ENCODE results near the gene SIM1. TPM values are rescaled to one million over a fixed set of nuclear protein-coding genes. Genes with fewer than 3 reads are reported as not detected.

Gene SIM1
- total RNA-seq, 1 experiment from 2014 or later = not detected

DNA sequence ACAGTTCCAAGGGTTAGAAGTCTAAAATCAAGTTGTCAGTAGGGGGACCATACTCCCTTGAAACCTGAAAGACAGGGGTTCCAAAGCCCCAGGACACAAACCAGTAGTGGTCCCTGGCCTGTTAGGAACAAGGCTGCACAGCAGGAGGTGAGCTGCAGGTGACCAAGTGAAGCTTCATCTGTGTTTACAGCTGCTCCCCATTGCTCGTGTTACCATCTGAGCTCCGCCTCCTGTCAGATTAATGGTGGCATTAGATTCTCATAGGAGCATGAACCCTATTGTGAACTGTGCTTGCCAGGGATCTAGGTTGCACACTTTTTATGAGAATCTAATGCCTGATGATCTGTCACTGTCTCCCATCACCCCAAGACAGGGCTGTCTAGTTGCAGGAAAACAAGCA, 25.3 kb upstream of the SIM1 start:
- no TSS peak for BruUV-seq (replicated peaks)
- ChIA-PET POLR2A (no interaction called here), CTCF (no interaction called here), RAD21 (ENCODE audit: low non-redundant PET in 1 of 2, low total read pairs in 2 of 2, uncharacterized antibody in 2 of 2, unreplicated experiment in 2 of 2) (no interaction called here)
- H3K27me3 ChIP-seq (ENCODE audit: insufficient read depth, low read length) = no peaks in the 10 kb centered on the region
- no peaks in the 10 kb centered on the region for H3K36me3 ChIP-seq (ENCODE audit: control insufficient read depth in 1 of 2, insufficient read depth in 2 of 2, low read length in 2 of 2)
- DNase-seq (ENCODE audit: low read depth, low spot score) (no peak), ATAC-seq (no peak)
- intact Hi-C loops (cut with micrococcal nuclease) = no loop called here
- no peak overlapping the region for H3K4me3 ChIP-seq (replicated peaks in 1 of 2; ENCODE audit: low read depth in 1 of 2, low read length in 2 of 2)
- no peak for TF ChIP-seq POLR2A (IDR thresholded peaks at IDR 0.05; ENCODE audit: borderline replicate concordance, extremely low read depth, insufficient read depth, insufficient read length)
- TF ChIP-seq SIN3A (IDR thresholded peaks at IDR 0.05; ENCODE audit: low read depth) = no peak
- TF ChIP-seq JUND (IDR thresholded peaks at IDR 0.05) = no peak
- no peak for TF ChIP-seq CEBPB (IDR thresholded peaks at IDR 0.05; ENCODE audit: low read depth)
- no peak for TF ChIP-seq FOSL1 (IDR thresholded peaks at IDR 0.05; ENCODE audit: low read depth)
- TF ChIP-seq, protein P1, sequence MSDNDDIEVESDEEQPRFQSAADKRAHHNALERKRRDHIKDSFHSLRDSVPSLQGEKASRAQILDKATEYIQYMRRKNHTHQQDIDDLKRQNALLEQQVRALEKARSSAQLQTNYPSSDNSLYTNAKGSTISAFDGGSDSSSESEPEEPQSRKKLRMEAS (IDR thresholded peaks at IDR 0.05) = no peak
- H3K4me1 ChIP-seq (ENCODE audit: control insufficient read depth in 1 of 2, insufficient read depth in 2 of 2, low read length in 2 of 2) = no peaks in the 10 kb centered on the region
- H3K4me2 ChIP-seq (ENCODE audit: low read length) = no peak overlapping the region
- no peak overlapping the region for H3K27ac ChIP-seq (ENCODE audit: low read depth, low read length)
- H3K9ac ChIP-seq (ENCODE audit: low read length) = no peak overlapping the region
- H3K79me2 ChIP-seq (ENCODE audit: insufficient read depth, low read length) = no peaks in the 10 kb centered on the region
- H3K9me2 ChIP-seq (ENCODE audit: insufficient read depth) = no peaks in the 10 kb centered on the region
- no peak overlapping the region for H2AFZ ChIP-seq (ENCODE audit: low read depth, low read length, poor library complexity, severe bottlenecking)
- no peaks in the 10 kb centered on the region for H4K20me1 ChIP-seq (ENCODE audit: insufficient read depth)
- no peaks in the 10 kb centered on the region for H3K9me3 ChIP-seq (ENCODE audit: control insufficient read depth in 1 of 2, insufficient read depth in 1 of 2, low read depth in 1 of 2, low read length in 2 of 2)

DNA sequence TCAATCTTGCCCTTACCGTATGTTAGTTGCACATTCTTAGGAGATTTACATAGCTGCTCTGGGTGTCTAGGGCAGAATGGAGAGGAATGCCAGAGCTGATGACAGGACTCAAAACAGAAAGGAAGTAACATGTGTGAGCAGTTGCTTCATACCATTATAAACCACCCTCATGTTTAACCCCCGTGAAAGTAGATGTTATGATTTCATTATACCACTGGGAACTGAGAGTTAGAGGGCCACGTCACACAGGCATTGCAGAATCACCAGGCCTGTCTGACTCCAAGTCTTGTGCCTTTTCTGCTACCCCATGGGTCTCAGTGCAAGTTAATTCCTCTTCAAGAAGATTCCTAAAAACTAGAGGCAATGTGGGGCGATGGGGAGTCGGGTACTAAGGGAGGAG, 23.5 kb upstream of the SIM1 start:
- Histone ChIP-seq H3K4me2 (ENCODE audit: low read length) (no peak overlapping the region), H4K20me1 (ENCODE audit: insufficient read depth) (no peaks in the 10 kb centered on the region), H3K9ac (ENCODE audit: low read length) (no peak overlapping the region), H3K9me2 (ENCODE audit: insufficient read depth) (no peaks in the 10 kb centered on the region), H3K4me1 (ENCODE audit: control insufficient read depth in 1 of 2, insufficient read depth in 2 of 2, low read length in 2 of 2) (no peaks in the 10 kb centered on the region), H3K27me3 (ENCODE audit: insufficient read depth, low read length) (no peaks in the 10 kb centered on the region), H3K27ac (ENCODE audit: low read depth, low read length) (no peak overlapping the region), H3K4me3 (replicated peaks in 1 of 2; ENCODE audit: low read depth in 1 of 2, low read length in 2 of 2) (no peak overlapping the region), H2AFZ (ENCODE audit: low read depth, low read length, poor library complexity, severe bottlenecking) (no peak overlapping the region), H3K36me3 (ENCODE audit: control insufficient read depth in 1 of 2, insufficient read depth in 2 of 2, low read length in 2 of 2) (no peaks in the 10 kb centered on the region), H3K9me3 (ENCODE audit: control insufficient read depth in 1 of 2, insufficient read depth in 1 of 2, low read depth in 1 of 2, low read length in 2 of 2) (no peaks in the 10 kb centered on the region), H3K79me2 (ENCODE audit: insufficient read depth, low read length) (no peaks in the 10 kb centered on the region)
- ATAC-seq = no peak
- ChIA-PET RAD21 (ENCODE audit: low non-redundant PET in 1 of 2, low total read pairs in 2 of 2, uncharacterized antibody in 2 of 2, unreplicated experiment in 2 of 2) (no interaction called here), POLR2A (no interaction called here), CTCF (no interaction called here)
- no TSS peak for BruUV-seq (replicated peaks)
- TF ChIP-seq, protein P2, sequence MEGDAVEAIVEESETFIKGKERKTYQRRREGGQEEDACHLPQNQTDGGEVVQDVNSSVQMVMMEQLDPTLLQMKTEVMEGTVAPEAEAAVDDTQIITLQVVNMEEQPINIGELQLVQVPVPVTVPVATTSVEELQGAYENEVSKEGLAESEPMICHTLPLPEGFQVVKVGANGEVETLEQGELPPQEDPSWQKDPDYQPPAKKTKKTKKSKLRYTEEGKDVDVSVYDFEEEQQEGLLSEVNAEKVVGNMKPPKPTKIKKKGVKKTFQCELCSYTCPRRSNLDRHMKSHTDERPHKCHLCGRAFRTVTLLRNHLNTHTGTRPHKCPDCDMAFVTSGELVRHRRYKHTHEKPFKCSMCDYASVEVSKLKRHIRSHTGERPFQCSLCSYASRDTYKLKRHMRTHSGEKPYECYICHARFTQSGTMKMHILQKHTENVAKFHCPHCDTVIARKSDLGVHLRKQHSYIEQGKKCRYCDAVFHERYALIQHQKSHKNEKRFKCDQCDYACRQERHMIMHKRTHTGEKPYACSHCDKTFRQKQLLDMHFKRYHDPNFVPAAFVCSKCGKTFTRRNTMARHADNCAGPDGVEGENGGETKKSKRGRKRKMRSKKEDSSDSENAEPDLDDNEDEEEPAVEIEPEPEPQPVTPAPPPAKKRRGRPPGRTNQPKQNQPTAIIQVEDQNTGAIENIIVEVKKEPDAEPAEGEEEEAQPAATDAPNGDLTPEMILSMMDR (IDR thresholded peaks at IDR 0.05 in 2 of 3, conservative IDR thresholded peaks at IDR 0.05 in 1 of 3; ENCODE audit: borderline replicate concordance in 1 of 3, insufficient read depth in 1 of 3, low read depth in 2 of 3, low read length in 2 of 3) = no peak
- no peak for TF ChIP-seq FOSL1 (IDR thresholded peaks at IDR 0.05; ENCODE audit: low read depth)
- no peak for TF ChIP-seq EZH2phosphoT487 (IDR thresholded peaks at IDR 0.05; ENCODE audit: borderline replicate concordance)
- no peak for DNase-seq (ENCODE audit: low read depth, low spot score)
- intact Hi-C loops (cut with micrococcal nuclease) = no loop called here
